Astrocyte (in vitro differentiated cells and primary cell): ENCODE measurements around the gene DISC1. TPM values are rescaled to one million over a fixed set of nuclear protein-coding genes. Genes with fewer than 3 reads are reported as not detected.
"Not testable (repeated sequence)": the region's sequence is repeated elsewhere in the genome, so short reads cannot be mapped to it uniquely, and the experiment has no call there.

Experiments used
- DNase-seq: peaks from one replicate; pipeline ENCODE4 v3.0.0-alpha.2; 2010; ENCODE audit warnings: low read depth
- FAIRE-seq: peaks from 2 replicates; lab custom pipeline; 2011; peaks lifted over from hg19 to GRCh38; lab: Jason Lieb, UNC
- H2AFZ ChIP-seq: 2 replicates; pipeline ENCODE4 v1.6.0; 2012; ENCODE audit warnings: low read depth, low read length, inconsistent platforms
- H3K27ac ChIP-seq: 2 replicates; pipeline ENCODE4 v1.5.1; 2011; ENCODE audit warnings: low read depth, low read length, inconsistent platforms
- H3K27me3 ChIP-seq: 2 replicates; pipeline ENCODE4 v1.6.0; 2011; ENCODE audit warnings: low read length, inconsistent platforms; ENCODE audit not compliant: insufficient read depth
- H3K36me3 ChIP-seq: 2 replicates; pipeline ENCODE4 v1.5.1; 2011; ENCODE audit warnings: low read length, inconsistent platforms; ENCODE audit not compliant: insufficient read depth
- H3K4me1 ChIP-seq: 2 replicates; pipeline ENCODE4 v1.5.1; 2011; ENCODE audit warnings: low read length, inconsistent platforms; ENCODE audit not compliant: insufficient read depth
- H3K4me2 ChIP-seq: 2 replicates; pipeline ENCODE4 v1.6.0; 2012; ENCODE audit warnings: low read length, inconsistent platforms
- H3K4me3 ChIP-seq: 2 replicates; pipeline ENCODE4 v1.5.1; 2011; ENCODE audit warnings: low read depth, mild to moderate bottlenecking, low read length, inconsistent platforms; ENCODE audit not compliant: insufficient read depth
- H3K79me2 ChIP-seq: 2 replicates; pipeline ENCODE4 v1.6.0; 2012; ENCODE audit warnings: mild to moderate bottlenecking, low read length, inconsistent platforms; ENCODE audit not compliant: insufficient read depth
- H3K9ac ChIP-seq: 2 replicates; pipeline ENCODE4 v1.6.0; 2012; ENCODE audit warnings: mild to moderate bottlenecking, low read length, inconsistent platforms
- H3K9me3 ChIP-seq: 2 replicates; pipeline ENCODE4 v1.5.1; 2012; ENCODE audit warnings: low read depth, mild to moderate bottlenecking, low read length, inconsistent platforms; ENCODE audit not compliant: insufficient read depth
- H4K20me1 ChIP-seq: 2 replicates; pipeline ENCODE4 v1.6.0; 2012; ENCODE audit warnings: low read length, inconsistent platforms; ENCODE audit not compliant: insufficient read depth
- H3K27ac Mint-ChIP-seq: one replicate; pipeline ENCODE4 v1.8.0; 2021; ENCODE audit warnings: mild to moderate bottlenecking, mixed read lengths; ENCODE audit not compliant: unreplicated experiment
- H3K27me3 Mint-ChIP-seq: one replicate; pipeline ENCODE4 v1.8.0; 2021; ENCODE audit warnings: low read depth, mixed read lengths; ENCODE audit not compliant: unreplicated experiment
- H3K36me3 Mint-ChIP-seq: one replicate; pipeline ENCODE4 v1.8.0; 2021; ENCODE audit warnings: low read depth, mixed read lengths; ENCODE audit not compliant: unreplicated experiment
- H3K4me1 Mint-ChIP-seq: one replicate; pipeline ENCODE4 v1.8.0; 2021; ENCODE audit warnings: low read depth, mixed read lengths; ENCODE audit not compliant: unreplicated experiment
- H3K4me3 Mint-ChIP-seq: one replicate; pipeline ENCODE4 v1.8.0; 2021; ENCODE audit warnings: mild to moderate bottlenecking, moderate library complexity, mixed read lengths; ENCODE audit not compliant: unreplicated experiment
- H3K9me3 Mint-ChIP-seq: one replicate; pipeline ENCODE4 v1.8.0; 2021; ENCODE audit warnings: mild to moderate bottlenecking, mixed read lengths; ENCODE audit not compliant: unreplicated experiment
- CTCF ChIP-seq: IDR thresholded peaks from 2 replicates; pipeline ENCODE4 v1.5.1; 2011; ENCODE audit warnings: low read depth, mild to moderate bottlenecking, inconsistent platforms, low read length, moderate library complexity; ENCODE audit not compliant: insufficient read depth
- EZH2 ChIP-seq: IDR thresholded peaks from 2 replicates; pipeline ENCODE4 v1.6.1; 2012; ENCODE audit warnings: mild to moderate bottlenecking, low read length, inconsistent platforms; ENCODE audit not compliant: insufficient read depth
- total RNA-seq: library from RNA; stranded (reverse); gene quantifications from 2 replicates; pipeline ENCODE4 v1.2.1, GENCODE V29; 2021

DISC1 gene
- total RNA-seq, 1 donor from 2014 or later, result 9.1 TPM

GRCh38 chr1:231634323-231635013, 7.9 kb downstream of the DISC1 start:
- Mint-ChIP-seq H3K4me3 (no peak overlapping the region), H3K4me1 (peaks cover 45% of the 10 kb centered on the region), H3K27ac (no peak overlapping the region), H3K9me3 (no peaks in the 10 kb centered on the region), H3K27me3 (no peaks in the 10 kb centered on the region), H3K36me3 (peaks cover 2% of the 10 kb centered on the region)
- no peaks in the 10 kb centered on the region for H3K9me3 ChIP-seq
- H3K4me3 ChIP-seq, result no peak overlapping the region
- no peaks in the 10 kb centered on the region for H3K27me3 ChIP-seq
- H3K27ac ChIP-seq, result no peak overlapping the region
- H3K4me2 ChIP-seq, result no peak overlapping the region
- FAIRE-seq (no peak), DNase-seq (no peak)
- TF ChIP-seq CTCF (no peak), EZH2 (no peak)
- H3K79me2 ChIP-seq, result no peaks in the 10 kb centered on the region
- H3K4me1 ChIP-seq, result peaks cover 14% of the 10 kb centered on the region
- H3K9ac ChIP-seq, result no peak overlapping the region
- no peaks in the 10 kb centered on the region for H3K36me3 ChIP-seq
- no peaks in the 10 kb centered on the region for H4K20me1 ChIP-seq
- H2AFZ ChIP-seq, result no peak overlapping the region

GRCh38 chr1:231636157-231636556, 9.6 kb downstream of the DISC1 start:
- TF ChIP-seq EZH2, result no peak
- TF ChIP-seq CTCF, result no peak
- no peaks in the 10 kb centered on the region for H3K27me3 Mint-ChIP-seq
- H3K4me1 ChIP-seq, result peaks cover 14% of the 10 kb centered on the region
- FAIRE-seq, result no peak
- no peak overlapping the region for H2AFZ ChIP-seq
- H3K27ac ChIP-seq, result no peak overlapping the region
- peaks cover 40% of the 10 kb centered on the region for H3K4me1 Mint-ChIP-seq
- no peak overlapping the region for H3K4me3 ChIP-seq
- H3K36me3 Mint-ChIP-seq, result peaks cover 6% of the 10 kb centered on the region
- no peaks in the 10 kb centered on the region for H4K20me1 ChIP-seq
- H3K4me2 ChIP-seq, result peak overlapping the region; percentile 72
- DNase-seq, result peak; percentile 70
- no peak overlapping the region for H3K4me3 Mint-ChIP-seq
- H3K27ac Mint-ChIP-seq, result peak overlapping the region; percentile 94
- H3K79me2 ChIP-seq, result no peaks in the 10 kb centered on the region
- no peaks in the 10 kb centered on the region for H3K9me3 Mint-ChIP-seq
- no peaks in the 10 kb centered on the region for H3K36me3 ChIP-seq
- H3K9me3 ChIP-seq, result no peaks in the 10 kb centered on the region
- no peak overlapping the region for H3K9ac ChIP-seq
- H3K27me3 ChIP-seq, result no peaks in the 10 kb centered on the region

- H3K27ac Mint-ChIP-seq, H3K4me3 ChIP-seq, FAIRE-seq, H3K9me3 Mint-ChIP-seq, H3K36me3 ChIP-seq, H3K79me2 ChIP-seq, H3K4me3 Mint-ChIP-seq, H4K20me1 ChIP-seq, H3K4me2 ChIP-seq, H3K36me3 Mint-ChIP-seq, DNase-seq, H3K9ac ChIP-seq, H2AFZ ChIP-seq, H3K27ac ChIP-seq, H3K27me3 Mint-ChIP-seq, H3K9me3 ChIP-seq, H3K27me3 ChIP-seq: not testable (repeated sequence)
- peaks cover 14% of the 10 kb centered on the region for H3K4me1 ChIP-seq
- peaks cover 39% of the 10 kb centered on the region for H3K4me1 Mint-ChIP-seq
These were observed 10.3 kb downstream of the DISC1 start for GRCh38 chr1:231636922-231637321.
